ENCODE data around the gene KNSTRN. TPM values are rescaled to one million over a fixed set of nuclear protein-coding genes. Genes with fewer than 3 reads are reported as not detected.

KNSTRN gene
- polyA plus RNA-seq, 3 donors from 2014 or later, result 2.7 to 5.6 (median 2.8) TPM

GRCh38 chr15:40381818-40382529 lies 547 bp upstream of the KNSTRN start:
- H3K9me3 Mint-ChIP-seq, result no peaks in the 10 kb centered on the region
- DNase-seq, result no peak
- H3K4me3 Mint-ChIP-seq, result peak overlapping the region in 2 of 5 donors; percentile 95
- H3K4me1 Mint-ChIP-seq, result peaks cover 15 to 23% of the 10 kb centered on the region in 2 donors
- peaks cover under 1 to 7% (median 2%) of the 10 kb centered on the region in 3 donors for H3K36me3 Mint-ChIP-seq
- H3K27me3 Mint-ChIP-seq (ENCODE audit: low read depth in 3 of 3), result peaks cover 0 to 5% (median 0%) of the 10 kb centered on the region in 3 donors
- H3K27ac Mint-ChIP-seq, result peak overlapping the region in 1 of 6 donors; percentile 31

- Mint-ChIP-seq H3K4me1 (peaks cover 15 to 23% of the 10 kb centered on the region in 2 donors), H3K27me3 (ENCODE audit: low read depth in 3 of 3) (no peaks in the 10 kb centered on the region), H3K27ac (no peak overlapping the region), H3K4me3 (no peak overlapping the region), H3K36me3 (peaks cover 16 to 34% (median 17%) of the 10 kb centered on the region in 3 donors), H3K9me3 (no peaks in the 10 kb centered on the region)
- DNase-seq, result no peak
Observed at GRCh38 chr15:40386480-40386879, 4.0 kb downstream of the KNSTRN start.

GRCh38 chr15:40388941-40389823 lies 6.7 kb downstream of the KNSTRN start:
- Mint-ChIP-seq H3K4me1 (peaks cover 3 to 5% of the 10 kb centered on the region in 2 donors), H3K4me3 (no peak overlapping the region), H3K27me3 (ENCODE audit: low read depth in 3 of 3) (no peaks in the 10 kb centered on the region), H3K36me3 (peaks cover 21 to 53% (median 29%) of the 10 kb centered on the region in 3 donors), H3K27ac (peak overlapping the region in 2 of 6 donors; percentile 28 to 32), H3K9me3 (no peaks in the 10 kb centered on the region)
- DNase-seq, result no peak

DNA sequence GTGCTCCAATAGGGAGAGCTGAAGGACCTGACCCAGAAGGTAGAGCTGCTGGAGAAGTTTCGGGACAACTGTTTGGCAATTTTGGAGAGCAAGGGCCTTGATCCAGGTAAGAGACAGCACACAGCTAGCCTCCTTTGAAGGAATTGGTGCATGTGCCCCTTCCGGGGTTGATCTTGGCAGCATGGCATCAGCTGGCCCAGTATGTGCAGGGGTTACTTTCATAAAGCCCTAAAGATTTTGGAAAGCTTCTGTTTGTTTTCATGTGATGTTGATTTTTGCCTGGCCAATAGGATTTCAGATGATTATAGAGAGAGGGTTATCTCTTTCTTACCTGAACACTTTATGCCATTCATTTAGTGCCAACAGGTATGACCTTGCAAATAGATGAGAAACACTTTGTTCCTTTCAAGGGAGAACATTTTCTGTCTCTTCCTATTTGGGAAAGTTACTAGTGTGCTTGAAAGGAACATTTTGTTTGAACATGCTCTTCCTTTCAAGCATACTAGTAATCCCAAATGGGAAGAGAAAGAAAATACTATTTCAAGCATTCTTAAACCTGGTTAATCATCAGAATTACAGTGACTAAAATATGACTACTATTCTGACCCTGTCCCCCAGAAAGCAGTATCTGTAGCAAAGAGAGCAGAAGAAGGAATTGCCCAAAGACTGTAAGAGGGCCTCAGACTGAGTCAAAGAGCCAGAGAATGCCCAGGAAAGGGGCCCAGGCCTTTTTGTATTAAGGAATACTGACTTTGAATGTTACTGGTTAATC lies 7.5 kb downstream of the KNSTRN start:
- Mint-ChIP-seq H3K4me3 (no peak overlapping the region), H3K4me1 (no peaks in the 10 kb centered on the region), H3K27ac (peak overlapping the region in 2 of 6 donors; percentile 30 to 32), H3K9me3 (no peaks in the 10 kb centered on the region), H3K27me3 (ENCODE audit: low read depth in 3 of 3) (no peaks in the 10 kb centered on the region), H3K36me3 (peaks cover 21 to 53% (median 29%) of the 10 kb centered on the region in 3 donors)
- DNase-seq, result no peak

DNA sequence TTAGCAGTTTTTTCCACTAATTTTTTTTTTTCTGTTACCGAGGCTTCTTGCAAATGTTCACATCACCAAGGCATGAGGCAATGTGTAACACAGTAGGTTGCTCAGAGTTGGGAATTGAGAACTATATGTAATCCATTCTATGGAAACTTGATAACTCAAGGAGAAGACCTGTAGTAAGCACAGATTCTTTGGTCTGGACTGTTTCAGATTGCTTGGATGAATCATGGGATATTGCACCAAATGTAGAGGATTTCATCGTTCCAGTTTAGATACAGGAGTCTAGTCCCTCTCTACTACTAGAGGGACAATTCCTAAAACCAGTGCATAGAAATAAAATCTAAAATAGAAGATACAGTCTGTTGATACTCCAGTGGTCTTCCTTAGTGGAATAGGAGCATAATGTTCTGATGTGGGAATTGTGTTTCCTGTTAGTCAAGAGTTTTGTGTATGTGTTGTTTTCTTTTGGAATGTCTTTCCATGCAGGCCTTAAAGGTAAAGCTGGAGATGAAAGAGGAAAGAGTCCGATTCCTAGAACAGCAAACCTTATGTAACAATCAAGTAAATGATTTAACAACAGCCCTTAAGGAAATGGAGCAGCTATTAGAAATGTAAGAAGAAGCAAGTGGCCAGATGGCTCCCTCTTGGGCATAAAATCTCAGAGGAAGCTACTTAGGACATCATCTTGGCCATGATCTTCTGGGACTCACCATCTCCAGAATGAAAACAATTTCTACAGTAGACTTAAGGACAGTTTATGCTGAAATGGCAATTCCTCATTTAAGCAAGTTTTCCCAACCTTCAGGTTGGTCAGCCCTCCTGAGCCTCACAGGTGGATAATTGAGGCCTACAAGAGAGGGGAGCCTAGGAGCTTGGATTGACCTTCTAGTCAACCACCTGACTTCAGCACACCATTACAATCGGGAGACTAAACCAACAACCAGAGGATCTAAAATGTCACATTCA lies 10.7 kb downstream of the KNSTRN start:
- Mint-ChIP-seq H3K27me3 (ENCODE audit: low read depth in 3 of 3) (no peaks in the 10 kb centered on the region), H3K36me3 (peaks cover 16 to 38% (median 23%) of the 10 kb centered on the region in 3 donors), H3K27ac (peak overlapping the region in 1 of 6 donors; percentile 37), H3K4me3 (no peak overlapping the region), H3K4me1 (peaks cover 6% of the 10 kb centered on the region in 2 donors), H3K9me3 (no peaks in the 10 kb centered on the region)
- no peak for DNase-seq

- Mint-ChIP-seq H3K9me3 (no peaks in the 10 kb centered on the region), H3K27ac (peak overlapping the region in 4 of 6 donors; percentile 5 to 37 (median 28)), H3K27me3 (ENCODE audit: low read depth in 3 of 3) (no peaks in the 10 kb centered on the region), H3K4me3 (peak overlapping the region in 3 of 5 donors; percentile 23 to 59 (median 29)), H3K36me3 (peaks cover 0 to 8% (median 6%) of the 10 kb centered on the region in 3 donors), H3K4me1 (peaks cover 14 to 17% of the 10 kb centered on the region in 2 donors)
- DNase-seq, result no peak
Observed at GRCh38 chr15:40397688-40398412, 15.3 kb downstream of the KNSTRN start.

GRCh38 chr15:40398413-40398873 lies 15.9 kb downstream of the KNSTRN start:
- Mint-ChIP-seq H3K27me3 (ENCODE audit: low read depth in 3 of 3) (no peaks in the 10 kb centered on the region), H3K36me3 (peaks cover 0 to 3% (median 3%) of the 10 kb centered on the region in 3 donors), H3K9me3 (no peaks in the 10 kb centered on the region), H3K27ac (peak overlapping the region in 5 of 6 donors; percentile 12 to 60 (median 37)), H3K4me3 (peak overlapping the region; percentile 4 to 59 (median 28)), H3K4me1 (peaks cover 14 to 17% of the 10 kb centered on the region in 2 donors)
- DNase-seq, result no peak

GRCh38 chr15:40399370-40399769 lies 16.8 kb downstream of the KNSTRN start:
- peaks cover 14 to 17% of the 10 kb centered on the region in 2 donors for H3K4me1 Mint-ChIP-seq
- H3K4me3 Mint-ChIP-seq, result no peak overlapping the region
- no peak overlapping the region for H3K27ac Mint-ChIP-seq
- H3K36me3 Mint-ChIP-seq, result no peaks in the 10 kb centered on the region
- H3K27me3 Mint-ChIP-seq (ENCODE audit: low read depth in 3 of 3), result no peaks in the 10 kb centered on the region
- no peaks in the 10 kb centered on the region for H3K9me3 Mint-ChIP-seq
- no peak for DNase-seq

DNA sequence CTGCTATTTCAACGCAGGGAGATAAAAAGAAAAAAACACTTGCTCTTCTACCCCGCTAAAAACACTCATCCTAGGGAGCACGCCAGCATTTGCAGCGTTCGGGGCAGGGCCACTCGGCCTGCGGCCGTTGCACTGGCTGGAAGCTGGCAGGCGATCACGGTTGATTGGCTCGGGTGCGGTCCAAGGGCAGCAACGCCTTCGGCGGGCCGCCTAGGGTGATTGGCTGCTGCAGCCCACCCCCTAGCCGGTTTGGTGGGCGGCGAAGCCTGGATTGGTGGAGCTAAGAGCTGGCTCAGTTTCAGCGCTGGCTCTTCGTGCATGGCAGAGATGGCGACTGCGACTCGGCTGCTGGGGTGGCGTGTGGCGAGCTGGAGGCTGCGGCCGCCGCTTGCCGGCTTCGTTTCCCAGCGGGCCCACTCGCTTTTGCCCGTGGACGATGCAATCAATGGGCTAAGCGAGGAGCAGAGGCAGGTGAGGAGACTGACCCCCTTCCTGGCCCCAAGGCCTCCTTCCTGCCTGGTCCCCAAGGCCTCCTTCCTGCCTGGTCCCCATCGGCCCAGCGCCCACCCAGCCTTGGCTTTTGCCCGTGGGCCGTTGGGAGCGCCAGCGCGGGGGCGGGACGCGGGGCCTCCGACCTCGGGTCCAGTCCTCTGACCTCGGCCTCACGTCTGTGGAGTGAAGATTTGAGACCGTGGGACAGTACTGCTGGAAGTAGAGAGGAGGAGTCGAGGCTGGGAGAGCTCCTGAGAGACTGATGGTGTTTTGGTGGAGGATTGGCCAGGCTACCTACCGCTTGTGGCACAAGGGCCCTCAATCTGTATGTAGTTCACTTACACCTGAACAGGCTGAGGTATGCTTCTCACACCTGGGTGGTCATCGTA lies 23.2 kb downstream of the KNSTRN start, which contains the start of gene IVD:
Gene IVD (plus strand): TSS at position 295 of the 881 bp plus-strand sequence. CDS start 33 bp downstream, at position 328.
- peaks cover 27 to 31% of the 10 kb centered on the region in 2 donors for H3K4me1 Mint-ChIP-seq
- H3K4me3 Mint-ChIP-seq, result peak within 1 kb of the TSS; percentile 81 to 88 (median 87)
- peak; percentile 88 to 90 (median 88) for DNase-seq
- no peaks in the 10 kb centered on the region for H3K9me3 Mint-ChIP-seq
- H3K27ac Mint-ChIP-seq, result peak within 1 kb of the TSS; percentile 54 to 94 (median 78)
- peaks cover 8% of the 10 kb centered on the region in 3 donors for H3K36me3 Mint-ChIP-seq
- peaks cover 0 to 3% (median 0%) of the 10 kb centered on the region in 3 donors for H3K27me3 Mint-ChIP-seq (ENCODE audit: low read depth in 3 of 3)

DNA sequence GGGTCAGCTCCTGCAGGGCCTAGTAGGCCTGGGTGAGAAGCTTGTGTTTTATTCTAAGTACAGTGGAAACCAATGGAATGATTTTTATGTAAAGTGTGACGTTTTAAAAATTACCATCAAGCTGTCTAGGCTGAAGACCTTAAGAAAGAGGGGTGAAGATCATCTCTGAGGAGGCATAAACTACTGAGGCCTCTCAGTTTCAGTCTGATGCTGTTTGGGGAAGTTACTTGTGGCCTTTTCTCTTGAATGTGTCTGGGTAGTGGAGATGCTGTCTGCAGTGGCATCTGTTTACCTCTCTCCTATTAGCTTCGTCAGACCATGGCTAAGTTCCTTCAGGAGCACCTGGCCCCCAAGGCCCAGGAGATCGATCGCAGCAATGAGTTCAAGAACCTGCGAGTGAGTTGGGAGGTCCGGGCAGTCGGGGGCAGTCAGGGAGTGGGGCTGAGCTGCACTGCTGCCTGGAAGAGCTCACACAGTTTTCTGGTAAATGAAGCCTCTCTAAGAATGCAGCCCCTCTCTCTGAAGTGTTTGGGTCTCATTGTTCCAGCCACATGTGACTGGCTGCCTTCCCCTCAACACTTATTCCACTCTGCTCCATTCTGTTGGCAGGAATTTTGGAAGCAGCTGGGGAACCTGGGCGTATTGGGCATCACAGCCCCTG lies 24.9 kb downstream of the KNSTRN start:
- Mint-ChIP-seq H3K27me3 (ENCODE audit: low read depth in 3 of 3) (peaks cover 0 to 3% (median 0%) of the 10 kb centered on the region in 3 donors), H3K9me3 (no peaks in the 10 kb centered on the region), H3K4me1 (peaks cover 27 to 31% of the 10 kb centered on the region in 2 donors), H3K27ac (peak overlapping the region in 1 of 6 donors; percentile 66), H3K36me3 (peaks cover 21 to 23% (median 21%) of the 10 kb centered on the region in 3 donors), H3K4me3 (peak overlapping the region; percentile 13 to 63 (median 56))
- DNase-seq, result no peak
